Hypothalamus (tissue), 51 donors: Measurements from ENCODE around the gene FBXL5.
"Not testable (repeated sequence)": the region's sequence is repeated elsewhere in the genome, so short reads cannot be mapped to it uniquely, and the experiment has no call there.

Source experiments
- DNase-seq, 51 donors: peaks; one replicate each; lab custom pipeline; 2025; lab: John Stamatoyannopoulos, UW

The FBXL5 gene

DNA sequence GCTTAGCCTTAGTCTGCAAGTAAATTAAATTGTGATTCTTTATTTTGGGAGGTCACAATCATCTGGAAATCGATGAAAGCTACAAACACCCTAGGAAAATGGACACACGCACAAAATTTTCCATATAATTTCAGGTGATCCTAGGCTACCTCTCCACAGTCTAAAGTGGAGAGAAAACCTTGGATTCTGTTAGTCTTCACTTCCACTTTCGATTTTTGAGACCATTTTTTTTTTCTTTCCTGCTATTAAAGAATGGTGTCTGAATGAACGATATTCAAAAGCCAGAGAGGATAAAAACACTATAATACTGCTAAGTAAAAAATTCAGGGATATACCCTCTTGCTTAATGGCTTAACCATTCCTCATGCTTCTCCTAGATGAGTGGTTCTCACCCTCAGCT is 1.7 kb downstream of the FBXL5 start:
- peak in 1 of 51 donors; percentile 58 for DNase-seq

DNA sequence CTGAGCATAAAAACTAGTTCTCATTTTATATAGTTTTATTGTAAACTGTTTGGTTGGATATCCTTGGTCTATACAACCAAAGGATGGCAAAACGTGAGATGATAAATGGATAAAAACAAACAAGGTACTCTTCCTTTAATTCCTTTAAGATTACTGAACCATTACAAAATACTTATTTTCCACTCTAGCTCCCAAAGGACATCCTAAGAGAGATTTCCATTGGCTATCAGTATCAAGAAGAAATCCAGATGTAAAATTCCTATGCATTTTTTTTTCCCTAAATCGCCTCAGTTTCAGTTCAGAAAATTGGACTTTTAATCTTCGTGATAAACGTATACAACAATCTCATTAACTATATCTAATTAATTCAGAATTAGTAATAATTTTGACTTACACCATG is 2.3 kb downstream of the FBXL5 start:
- no peak for DNase-seq

DNA sequence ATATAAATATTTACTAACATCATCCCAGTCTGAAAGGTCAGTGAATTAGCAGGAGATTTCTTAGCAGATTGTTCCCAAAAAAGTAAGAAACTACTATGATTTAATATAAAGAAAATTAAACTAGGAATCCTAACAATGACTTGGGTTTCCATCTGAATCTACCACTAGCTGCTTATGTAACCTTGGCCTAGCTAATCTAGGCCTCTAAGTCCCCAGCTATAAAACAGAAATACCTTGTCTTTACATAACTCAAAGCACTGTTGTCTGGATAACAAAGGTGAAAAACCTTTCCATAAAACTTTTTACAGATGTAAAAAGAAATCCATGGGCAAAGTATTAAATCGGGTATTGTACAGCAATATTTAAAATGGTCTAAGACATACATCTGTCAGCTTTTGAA is 3.0 kb downstream of the FBXL5 start:
- DNase-seq = no peak

DNA sequence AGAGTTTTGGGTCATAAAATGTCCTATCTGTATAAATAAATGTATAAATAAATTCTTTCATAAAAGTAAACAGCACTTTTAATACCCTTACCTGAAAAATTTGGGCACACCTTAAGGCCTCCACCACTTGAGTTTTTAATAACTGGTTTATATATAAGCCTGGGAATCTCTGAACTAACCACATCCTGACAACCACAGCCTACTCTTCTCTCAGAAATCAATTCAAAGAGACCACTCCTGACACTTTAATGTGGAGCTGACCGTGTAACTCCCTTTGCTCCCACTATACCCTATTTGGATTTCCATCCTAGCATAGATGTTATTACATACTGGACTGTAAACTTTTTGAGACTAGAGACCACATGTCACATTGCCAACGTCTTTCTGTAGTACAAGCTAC is 3.5 kb downstream of the FBXL5 start:
- DNase-seq = no peak

DNA sequence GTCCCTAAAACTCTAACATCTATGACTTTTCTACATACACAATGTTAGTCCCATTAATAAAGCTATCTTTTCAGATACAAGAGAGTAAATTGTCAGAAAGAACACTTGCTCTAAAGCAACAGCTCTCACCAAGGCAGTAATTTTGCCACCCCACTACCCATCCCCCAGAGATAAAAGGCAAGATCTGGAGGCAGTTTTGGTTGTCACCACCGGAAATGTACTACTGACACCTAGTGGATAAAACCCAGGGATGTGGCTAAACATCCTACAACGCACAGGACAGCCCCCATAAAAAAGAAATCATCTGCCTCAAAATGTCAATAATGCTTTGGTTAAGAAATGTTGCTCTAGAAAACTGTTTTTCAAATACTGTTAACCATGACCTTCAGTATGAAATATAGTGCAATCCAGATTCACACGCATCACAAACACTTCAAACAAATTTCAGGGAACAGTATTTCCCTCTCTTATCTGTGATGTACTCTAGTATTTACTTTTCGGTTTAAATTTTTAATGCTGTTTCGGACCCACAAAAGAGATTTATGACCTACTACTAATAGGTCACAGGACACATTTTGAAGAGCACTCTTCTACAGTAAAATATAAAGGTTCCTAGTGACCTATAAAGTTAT is 5.1 kb downstream of the FBXL5 start:
- DNase-seq = peak in 18 of 51 donors; percentile 3 to 71 (median 18)

DNA sequence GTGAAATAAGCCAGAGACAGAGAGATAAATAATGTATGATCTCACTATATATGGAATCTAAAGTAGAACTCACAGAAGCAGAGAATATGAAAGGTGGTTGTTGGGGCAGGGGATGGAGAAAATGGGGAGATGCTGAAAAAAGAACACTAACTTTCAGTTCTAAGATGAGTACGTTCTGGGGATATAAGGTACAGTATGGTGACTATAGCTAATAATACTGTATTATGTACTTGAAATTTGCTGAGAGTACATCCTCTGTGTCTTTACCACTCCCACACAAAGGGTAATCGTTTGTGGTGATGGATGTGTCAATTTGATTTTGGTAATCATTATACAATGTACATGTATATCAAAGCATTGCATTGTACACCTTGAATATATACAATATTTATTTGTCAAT is 6.6 kb downstream of the FBXL5 start:
- no peak for DNase-seq

DNA sequence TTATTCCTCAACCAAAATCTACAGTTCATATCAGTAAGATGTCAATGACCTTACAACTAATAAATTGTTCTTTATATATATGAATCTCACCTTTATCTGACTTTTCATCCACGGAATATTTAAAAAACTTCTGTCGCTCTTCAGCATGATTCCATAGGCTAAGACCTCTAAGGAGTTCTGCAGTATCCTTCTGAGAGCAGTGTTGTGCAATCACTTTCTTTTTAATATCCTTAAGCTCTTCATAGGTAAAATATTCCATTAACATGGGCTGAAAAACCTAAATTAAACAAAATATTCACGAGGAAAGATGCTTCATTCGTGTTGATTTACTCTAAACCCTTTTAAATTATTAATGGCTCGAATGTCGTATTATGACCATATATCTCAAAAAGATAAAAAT is 16.7 kb downstream of the FBXL5 start:
- DNase-seq = no peak

DNA sequence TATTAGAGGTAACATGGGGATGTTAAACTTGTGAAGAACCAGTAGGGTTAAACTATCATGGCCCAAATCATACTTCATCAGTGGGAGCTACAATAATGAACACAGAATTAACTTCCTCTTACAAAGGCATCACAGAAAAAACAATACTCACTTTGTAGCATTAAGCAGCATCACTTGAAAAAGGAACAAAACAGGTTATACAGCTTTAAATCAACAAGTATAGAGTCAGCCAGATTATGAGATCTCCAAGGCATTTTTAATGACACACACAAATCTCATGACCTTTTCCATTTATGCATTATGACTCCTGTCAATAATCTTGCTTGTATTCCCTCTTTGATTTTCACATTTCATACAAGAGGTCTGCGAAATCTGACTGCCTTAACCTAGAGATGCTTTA is 18.3 kb downstream of the FBXL5 start:
- no peak for DNase-seq

DNA sequence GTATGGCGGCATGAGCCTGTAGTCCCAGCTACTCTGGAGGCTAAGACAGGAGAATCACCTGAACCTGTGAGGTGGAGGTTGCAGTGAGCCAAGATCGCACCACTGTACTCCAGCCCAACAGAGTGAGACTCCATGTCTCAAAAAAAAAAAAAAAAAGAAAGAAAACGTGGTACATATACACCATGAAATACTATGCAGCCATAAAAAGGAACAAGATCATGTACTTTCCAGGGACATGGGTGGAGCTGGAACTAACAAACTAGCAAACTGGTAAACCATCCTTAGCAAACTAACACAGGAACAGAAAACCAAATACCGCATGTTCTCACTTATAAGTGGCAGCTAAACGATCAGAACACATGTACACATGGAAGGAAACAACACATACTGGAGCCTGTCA is 37.8 kb downstream of the FBXL5 start:
- not testable (repeated sequence) for DNase-seq

DNA sequence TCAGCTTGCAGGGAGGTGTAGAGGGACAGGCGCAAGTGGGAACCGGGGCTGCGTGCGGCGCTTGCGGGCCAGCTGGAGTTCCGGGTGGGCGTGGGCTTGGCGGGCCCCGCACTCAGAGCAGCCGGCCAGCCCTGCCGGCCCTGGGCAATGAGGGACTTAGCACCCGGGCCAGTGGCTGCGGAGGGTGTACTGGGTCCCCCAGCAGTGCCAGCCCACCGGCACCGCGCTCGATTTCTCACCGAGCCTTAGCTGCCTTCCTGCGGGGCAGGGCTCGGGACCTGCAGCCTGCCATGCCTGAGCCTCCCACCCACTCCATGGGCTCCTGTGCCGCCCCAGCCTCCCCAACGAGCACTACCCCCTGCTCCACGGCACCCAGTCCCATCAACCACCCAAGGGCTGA is 40.3 kb downstream of the FBXL5 start:
- DNase-seq = not testable (repeated sequence)

DNA sequence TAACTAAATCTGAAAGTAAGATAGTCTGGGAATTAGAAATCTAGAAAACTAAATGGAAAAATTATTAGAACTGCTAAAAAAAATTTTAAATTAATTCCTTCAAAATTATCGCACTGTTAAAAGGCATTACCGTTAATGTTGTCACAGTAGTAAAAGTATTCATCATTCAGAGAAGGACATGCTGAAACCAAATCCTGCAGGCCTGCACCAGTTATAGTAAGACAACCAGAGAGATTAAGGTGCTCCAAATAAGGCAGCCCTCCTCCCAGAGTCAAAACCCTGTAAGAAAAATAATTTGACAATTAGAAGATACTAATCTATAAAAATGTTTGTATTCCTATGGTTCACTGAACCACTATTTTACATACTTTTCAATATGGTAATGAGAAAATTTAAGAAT is 43.0 kb downstream of the FBXL5 start:
- DNase-seq = no peak

DNA sequence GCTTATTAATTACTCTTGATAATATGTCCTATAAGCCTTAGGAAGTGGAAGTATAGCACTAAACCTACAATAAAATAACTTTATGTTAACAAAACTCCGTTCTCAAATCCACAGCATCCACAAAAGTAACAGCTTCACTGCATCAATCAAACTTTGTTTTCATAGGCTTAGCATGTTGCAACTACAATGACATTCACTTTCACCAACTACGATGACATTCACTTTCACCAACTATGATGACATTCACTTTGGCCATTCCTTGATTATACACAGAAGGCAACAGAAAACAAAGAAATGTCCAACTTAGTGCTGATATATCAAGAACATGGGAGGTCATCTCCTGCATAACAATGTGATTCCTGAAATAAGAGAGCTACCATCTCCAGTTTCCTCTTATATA is 44.3 kb downstream of the FBXL5 start:
- no peak for DNase-seq

DNA sequence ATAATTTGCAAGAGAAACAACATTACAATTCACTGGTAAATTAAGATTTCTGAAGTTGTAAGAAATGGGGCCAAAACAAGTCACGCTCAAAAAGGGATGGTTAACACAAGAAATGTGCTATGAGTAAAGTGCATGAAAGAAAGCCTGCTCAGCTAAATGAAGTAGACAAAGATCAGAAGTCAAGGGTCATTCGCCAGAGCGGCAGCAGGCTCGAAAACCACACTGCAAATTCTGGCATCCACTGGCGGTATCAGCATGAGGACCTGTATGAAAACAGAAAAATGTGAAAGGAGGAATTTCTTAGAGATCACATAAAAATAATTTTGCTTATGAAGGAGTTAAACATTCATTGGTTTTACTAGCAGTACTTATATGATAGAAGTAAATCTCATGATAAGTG is 49.6 kb downstream of the FBXL5 start:
- DNase-seq = no peak

DNA sequence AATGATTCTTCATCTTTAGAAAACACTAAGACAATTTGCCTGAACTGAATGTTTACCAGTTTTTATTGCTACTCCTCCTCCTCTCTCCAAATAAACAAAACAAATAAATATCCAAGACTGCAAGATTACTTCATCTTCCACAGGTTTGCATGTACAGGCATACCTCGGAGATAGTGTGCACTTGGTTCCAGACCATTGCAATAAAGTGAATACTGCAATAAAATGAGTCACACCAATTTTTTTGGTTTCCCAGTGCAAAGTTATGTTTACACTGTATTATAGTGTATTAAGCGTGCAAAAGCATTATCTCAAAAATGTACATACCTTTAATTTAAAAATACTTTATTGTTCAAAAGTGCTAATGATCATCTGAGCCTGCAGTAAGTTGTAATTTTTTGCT is 53.3 kb downstream of the FBXL5 start:
- DNase-seq = no peak

DNA sequence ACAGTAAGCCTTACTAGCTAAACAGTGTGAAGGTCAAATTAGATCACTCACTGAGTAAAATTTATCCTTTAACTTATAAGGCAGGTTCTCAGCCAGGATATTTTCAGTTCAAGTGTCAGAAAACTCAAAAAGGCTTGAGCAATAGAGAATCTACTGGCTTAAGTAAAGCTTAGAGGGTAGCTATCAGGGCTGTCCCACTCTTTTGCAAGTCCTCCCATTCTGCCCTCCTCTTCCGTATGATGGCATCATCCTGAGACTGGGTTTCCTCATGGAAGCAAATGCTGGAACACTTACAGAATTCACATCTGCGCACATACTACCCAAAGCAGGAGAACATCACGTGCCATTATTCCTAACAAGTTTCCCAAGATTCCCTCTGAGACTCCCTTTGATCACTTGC is 55.0 kb downstream of the FBXL5 start:
- no peak for DNase-seq

DNA sequence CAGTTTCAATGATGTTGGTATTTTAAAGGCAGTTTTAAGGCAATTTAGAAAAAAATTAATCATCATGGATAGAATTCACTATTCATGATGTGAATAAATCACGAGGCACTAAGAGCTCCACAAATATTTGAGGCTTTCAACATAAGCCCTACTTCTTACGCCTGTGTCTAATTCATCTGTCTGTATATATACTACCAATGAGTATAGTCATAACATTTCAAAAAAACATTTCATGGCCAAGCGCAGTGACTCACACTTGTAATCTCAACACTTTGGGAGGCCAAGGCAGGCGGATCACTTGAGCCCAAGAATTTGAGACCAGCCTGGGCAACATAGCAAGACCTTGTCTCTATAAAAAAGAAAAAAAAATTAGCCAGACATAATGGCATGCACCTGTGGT is 56.5 kb downstream of the FBXL5 start:
- no peak for DNase-seq

DNA sequence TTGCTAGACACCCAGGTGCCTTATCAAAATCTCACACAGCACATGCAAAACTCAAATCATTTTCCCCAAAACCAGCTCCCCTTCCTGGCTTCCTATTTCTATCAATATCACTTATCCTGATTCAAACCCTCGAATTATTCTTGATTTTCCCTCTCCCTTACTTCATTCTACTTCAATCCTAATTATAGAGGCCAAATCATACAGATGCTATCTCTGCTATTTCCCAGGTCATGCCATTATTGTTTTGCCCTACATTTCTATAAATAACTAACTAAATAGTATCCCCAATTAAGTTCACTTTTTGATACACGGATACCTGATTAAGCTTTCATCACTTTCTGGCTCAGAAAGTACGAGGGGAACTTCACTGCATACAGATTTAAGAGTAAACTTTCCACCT is 62.4 kb downstream of the FBXL5 start:
- no peak for DNase-seq

DNA sequence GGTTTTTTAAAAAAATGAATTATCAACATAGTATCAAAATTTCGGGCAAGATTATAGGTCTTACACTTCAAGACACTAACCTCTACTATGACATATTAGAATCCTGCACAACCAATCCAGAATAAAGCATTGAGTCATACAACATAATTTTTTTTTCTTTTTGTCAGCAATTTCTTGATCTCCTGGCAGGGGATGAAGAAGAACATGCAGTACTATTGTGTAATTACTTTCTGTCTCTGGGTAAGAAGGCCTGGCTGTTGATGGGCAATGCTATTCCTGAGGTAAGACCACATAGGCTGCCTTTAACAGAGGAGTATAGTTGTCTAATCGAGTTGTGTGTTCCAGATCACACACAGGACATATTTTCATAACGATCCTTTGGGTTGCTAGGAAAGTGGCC is 67.5 kb downstream of the FBXL5 start:
- no peak for DNase-seq

DNA sequence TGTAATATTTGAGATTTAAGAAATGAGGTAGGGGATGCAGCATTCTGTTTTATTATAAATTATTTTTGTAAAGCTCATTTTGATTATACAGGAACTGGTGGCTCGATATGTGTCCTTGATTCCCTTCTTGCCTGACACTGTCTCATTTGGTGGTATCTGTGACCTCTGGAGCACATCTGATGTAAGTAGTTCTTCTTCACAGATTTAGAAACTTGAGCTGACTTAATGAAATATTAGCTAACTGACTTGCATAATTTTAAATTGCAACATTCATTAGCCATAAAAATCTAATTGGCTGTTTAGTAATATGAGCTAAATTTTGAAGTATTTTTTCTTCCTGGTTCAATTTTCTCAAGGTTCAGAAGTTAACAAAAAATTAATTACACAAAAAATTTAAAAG is 69.1 kb downstream of the FBXL5 start:
- no peak for DNase-seq

DNA sequence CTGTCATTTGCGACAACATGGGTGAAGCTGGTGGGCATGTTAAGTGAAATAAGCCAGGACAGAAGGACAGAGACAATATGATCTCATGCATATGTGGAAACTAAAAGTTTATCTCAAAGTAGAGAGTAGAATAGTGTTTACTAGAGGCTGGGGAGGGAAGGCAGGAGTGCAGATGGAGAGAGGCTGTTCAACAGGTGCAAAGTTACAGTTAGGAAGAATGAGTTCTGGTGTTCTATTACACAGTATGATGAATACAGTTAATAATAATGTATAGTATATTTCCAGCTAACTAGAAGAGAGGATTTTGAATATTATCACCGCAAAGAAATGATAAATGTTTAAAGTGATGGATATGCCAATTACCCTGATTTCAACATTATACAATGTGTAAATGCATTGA is 69.8 kb downstream of the FBXL5 start:
- no peak for DNase-seq

DNA sequence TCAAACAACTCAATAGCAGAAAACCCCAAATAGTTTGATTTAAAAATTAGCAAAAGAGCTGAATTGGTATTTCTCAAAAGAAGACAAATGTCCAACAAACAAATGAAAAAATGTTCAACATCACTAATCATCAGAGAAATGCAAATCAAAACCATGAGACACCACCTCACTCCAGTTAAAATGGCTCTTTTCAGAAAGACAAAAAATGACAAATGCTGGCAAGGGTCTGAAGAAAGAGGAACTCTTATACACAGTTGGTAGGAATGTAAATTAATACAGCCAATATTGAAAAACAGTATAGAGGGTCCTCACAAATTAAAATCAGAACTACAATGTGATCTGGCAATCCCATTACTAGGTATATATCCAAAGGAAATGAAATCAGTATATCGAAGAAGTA is 70.4 kb downstream of the FBXL5 start:
- no peak for DNase-seq

DNA sequence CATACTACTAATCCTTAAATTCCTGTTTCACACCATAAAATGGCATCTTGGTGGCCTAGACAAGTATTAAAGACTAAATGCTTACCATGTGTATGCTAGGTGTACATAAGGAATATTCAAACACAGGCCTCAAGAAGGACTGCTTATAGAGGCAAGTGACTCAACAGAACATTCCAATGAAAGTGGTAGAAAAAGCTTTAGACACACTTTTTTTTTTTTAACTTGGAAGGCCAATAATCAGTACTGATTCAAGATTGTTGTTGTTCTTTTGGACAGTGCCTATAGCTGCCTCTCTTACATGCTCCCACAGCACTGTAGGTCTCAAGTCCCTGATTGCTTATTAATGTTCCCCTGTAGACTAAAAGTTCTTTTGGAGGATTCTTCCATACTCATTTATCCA is 77.6 kb downstream of the FBXL5 start:
- no peak for DNase-seq

DNA sequence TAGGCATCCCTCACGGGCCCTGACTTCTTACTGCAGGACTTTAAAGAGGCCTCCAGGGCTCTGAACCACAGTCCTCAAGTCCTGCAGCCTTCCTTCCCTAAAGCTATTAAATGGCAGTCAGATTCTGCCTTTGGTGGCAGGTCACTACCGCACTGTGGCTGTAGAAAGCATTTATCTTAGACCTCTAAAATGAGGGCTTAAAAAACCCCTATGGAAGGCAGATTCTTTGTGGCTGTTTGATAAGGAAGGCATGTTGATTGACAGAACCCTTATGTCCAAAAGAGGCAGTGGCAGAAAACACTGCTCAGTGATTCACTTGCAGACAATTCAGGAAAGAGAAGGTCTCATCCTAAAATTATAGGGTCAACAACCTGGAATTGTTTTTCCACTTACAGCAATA is 79.2 kb downstream of the FBXL5 start:
- no peak for DNase-seq

DNA sequence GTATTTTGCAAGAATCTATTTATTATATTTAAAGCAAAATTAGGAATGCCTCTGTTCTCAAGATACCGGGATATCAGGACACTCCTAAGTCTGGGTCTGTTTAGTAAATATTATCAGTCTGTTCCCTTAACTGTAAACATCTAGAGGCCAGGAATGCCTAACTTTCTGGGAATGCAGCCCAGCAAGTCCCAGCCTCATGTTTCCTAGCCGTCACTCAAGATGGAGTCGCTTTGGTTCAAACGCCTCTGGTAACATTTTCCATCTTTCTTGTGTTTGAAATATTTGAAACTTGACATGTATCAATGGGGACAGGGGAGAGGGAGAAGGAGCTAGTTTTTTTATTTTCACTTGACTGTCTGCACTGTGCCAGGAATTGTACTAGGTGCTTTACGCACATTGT is 85.4 kb downstream of the FBXL5 start:
- no peak for DNase-seq
